D721Med (cell line): ENCODE data around the gene OLFM1.
"Not testable (repeated sequence)": the region's sequence is repeated elsewhere in the genome, so short reads cannot be mapped to it uniquely, and the experiment has no call there.

ENCODE experiments used
- DNase-seq: peaks from one replicate; pipeline ENCODE4 v3.0.0; 2011; ENCODE audit warnings: low spot score; ENCODE audit not compliant: insufficient read length
- FAIRE-seq: peaks from 2 replicates; lab custom pipeline; 2011; peaks lifted over from hg19 to GRCh38; lab: Jason Lieb, UNC
- TF ChIP-seq, protein P1 (sequence below): IDR thresholded peaks from 2 replicates; pipeline ENCODE4 v1.5.1; 2012; ENCODE audit warnings: mild to moderate bottlenecking, control low read depth; ENCODE audit not compliant: insufficient read depth; ENCODE audit errors: missing control alignments

Gene OLFM1

DNA sequence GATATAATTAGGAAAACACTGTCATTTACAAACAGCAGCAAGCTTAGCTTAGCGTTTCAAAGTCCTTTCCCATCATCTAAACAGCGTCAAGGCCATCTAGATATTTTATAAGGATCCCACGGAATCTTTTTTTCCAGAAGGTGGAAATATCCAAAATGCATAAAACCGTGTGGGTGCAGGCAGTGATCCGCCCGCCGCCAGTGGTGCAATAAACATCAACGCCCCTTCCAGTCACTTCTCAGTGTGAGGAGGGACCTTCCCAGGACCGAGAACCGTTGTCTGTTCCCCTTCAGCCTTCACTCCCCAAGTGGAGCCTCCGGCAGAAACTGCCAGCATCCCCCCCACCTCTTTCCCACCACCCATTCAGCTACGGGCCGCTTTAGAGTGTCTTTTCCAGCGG, 22.9 kb downstream of the OLFM1 start:
- FAIRE-seq (no peak), DNase-seq (no peak)

DNA sequence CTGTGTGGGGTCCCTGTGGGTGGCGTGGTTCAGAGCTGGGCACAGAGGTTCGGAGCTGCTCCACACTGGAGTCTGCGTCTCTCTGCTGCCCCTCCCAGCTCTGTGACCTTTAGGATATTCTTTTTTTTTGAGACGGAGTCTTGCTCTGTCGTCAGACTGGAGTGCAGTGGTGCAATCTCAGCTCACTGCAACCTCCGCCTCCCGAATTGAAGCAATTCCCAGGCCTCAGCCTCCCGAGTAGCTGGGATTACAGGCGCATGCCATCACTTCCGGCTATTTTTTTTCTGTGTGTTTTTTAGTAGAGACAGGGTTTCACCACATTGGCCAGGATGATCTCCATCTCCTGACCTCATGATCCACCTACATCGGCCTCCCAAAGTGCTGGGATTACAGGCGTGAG, 24.1 kb downstream of the OLFM1 start:
- FAIRE-seq, DNase-seq: not testable (repeated sequence)

More for the DNA sequence above, 22.9 kb downstream of the OLFM1 start:
- TF ChIP-seq, protein P1, sequence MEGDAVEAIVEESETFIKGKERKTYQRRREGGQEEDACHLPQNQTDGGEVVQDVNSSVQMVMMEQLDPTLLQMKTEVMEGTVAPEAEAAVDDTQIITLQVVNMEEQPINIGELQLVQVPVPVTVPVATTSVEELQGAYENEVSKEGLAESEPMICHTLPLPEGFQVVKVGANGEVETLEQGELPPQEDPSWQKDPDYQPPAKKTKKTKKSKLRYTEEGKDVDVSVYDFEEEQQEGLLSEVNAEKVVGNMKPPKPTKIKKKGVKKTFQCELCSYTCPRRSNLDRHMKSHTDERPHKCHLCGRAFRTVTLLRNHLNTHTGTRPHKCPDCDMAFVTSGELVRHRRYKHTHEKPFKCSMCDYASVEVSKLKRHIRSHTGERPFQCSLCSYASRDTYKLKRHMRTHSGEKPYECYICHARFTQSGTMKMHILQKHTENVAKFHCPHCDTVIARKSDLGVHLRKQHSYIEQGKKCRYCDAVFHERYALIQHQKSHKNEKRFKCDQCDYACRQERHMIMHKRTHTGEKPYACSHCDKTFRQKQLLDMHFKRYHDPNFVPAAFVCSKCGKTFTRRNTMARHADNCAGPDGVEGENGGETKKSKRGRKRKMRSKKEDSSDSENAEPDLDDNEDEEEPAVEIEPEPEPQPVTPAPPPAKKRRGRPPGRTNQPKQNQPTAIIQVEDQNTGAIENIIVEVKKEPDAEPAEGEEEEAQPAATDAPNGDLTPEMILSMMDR: no peak

DNA sequence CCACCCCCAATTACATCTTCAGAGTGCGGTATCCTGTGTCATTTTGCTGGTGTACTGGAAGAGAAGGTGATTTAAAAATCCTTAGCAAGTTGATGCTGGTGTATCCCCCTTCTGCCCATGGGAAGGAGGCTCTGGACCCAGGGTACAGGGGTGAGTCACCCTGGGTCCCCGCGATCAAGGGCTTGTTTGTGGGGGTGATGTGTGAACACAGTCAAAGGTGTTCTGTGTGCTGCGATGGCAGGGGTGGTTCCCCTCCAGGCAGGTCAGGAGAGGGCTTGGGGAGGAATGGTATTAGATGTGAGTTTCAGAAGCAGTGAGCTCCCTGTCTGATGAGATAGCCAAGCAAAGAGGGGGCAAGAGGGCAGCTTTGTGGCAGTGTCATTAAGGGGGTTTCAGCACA, 28.9 kb downstream of the OLFM1 start:
- DNase-seq (no peak), FAIRE-seq (no peak)
- TF ChIP-seq, protein P1: no peak

DNA sequence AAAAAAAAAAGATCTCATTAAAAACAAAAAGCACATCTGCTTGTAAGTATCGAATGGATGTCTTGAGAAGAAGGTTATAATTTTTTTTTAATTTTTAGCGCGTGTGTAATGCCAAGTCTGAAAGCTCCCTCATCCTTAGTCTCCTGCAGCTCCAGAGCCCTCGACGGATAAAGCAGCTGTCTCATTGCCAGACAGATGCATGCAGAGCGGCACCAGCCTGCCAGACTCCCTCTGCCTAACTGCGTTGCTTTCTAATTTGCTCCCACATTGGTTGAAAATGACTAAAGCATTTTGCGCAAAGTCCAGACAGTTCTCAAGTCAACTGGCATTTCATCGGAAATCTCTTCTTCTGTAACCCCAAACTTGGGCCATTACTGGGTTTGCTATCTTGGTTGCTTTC, 29.4 kb downstream of the OLFM1 start:
- DNase-seq: no peak
- FAIRE-seq: no peak
- TF ChIP-seq, protein P1: no peak

DNA sequence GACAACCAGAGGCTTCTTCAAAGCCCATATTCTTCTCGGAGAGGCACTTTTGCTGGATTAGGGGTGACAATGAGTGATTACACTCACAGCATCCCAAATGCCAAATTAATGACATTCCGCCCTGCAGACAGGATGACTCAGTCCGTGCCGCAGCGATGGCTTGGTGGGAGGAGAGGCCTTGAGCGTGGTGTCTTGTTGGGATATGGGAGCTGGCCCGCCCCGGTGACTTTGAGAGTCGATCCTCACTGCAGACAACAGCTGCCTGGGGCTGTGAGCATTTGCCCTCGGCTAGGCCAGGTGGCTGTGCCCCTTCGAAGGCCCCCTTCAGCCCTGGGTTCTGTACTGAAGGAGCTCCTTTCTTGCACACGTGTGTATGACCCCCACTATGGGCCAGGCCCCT, 29.8 kb downstream of the OLFM1 start:
- FAIRE-seq (no peak), DNase-seq (no peak)
- TF ChIP-seq, protein P1: no peak

DNA sequence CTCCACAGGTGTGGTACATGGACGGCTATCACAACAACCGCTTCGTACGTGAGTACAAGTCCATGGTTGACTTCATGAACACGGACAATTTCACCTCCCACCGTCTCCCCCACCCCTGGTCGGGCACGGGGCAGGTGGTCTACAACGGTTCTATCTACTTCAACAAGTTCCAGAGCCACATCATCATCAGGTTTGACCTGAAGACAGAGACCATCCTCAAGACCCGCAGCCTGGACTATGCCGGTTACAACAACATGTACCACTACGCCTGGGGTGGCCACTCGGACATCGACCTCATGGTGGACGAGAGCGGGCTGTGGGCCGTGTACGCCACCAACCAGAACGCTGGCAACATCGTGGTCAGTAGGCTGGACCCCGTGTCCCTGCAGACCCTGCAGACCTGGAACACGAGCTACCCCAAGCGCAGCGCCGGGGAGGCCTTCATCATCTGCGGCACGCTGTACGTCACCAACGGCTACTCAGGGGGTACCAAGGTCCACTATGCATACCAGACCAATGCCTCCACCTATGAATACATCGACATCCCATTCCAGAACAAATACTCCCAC, 32.1 kb downstream of the OLFM1 start:
- DNase-seq (no peak), FAIRE-seq (no peak)
- TF ChIP-seq, protein P1: no peak

DNA sequence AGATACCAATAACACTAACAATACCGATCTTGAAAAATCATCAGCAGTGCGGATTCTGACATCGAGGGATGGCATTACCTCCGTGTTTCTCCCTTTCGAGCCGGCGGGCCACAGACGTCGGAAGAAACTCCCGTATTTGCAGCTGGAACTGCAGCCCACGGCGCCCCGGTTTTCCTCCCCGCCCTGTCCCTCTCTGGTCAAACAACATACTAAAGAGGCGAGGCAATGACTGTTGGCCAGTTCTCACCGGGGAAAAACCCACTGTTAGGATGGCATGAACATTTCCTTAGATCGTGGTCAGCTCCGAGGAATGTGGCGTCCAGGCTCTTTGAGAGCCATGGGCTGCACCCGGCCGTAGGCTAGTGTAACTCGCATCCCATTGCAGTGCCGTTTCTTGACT, 32.8 kb downstream of the OLFM1 start:
- TF ChIP-seq, protein P1: no peak
- DNase-seq (no peak), FAIRE-seq (no peak)

DNA sequence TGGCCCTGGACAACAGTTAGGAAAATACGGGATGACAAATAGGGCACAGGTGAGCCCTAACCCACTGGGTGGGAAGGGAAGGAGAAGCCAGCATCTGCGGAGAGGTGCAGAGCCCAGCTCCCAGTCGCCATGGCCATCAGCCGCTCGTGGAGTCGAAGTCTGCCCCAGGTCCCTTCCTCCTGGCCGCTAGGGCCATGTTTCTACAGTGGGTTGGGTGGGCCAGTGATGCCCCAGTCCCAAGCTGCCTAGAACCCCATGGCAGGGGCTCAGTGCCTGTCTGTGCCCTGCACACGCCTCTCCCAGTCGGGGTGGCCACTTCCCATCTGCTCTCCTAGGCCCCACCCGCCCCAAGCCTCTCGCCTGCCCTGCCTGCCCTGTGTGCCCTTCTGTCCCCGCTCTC, 34.8 kb downstream of the OLFM1 start:
- DNase-seq (no peak), FAIRE-seq (no peak)
- TF ChIP-seq, protein P1: no peak
